SK-N-DZ (cell line): Measurements from ENCODE around the gene NSD2.
"Not testable (repeated sequence)": the region's sequence is repeated elsewhere in the genome, so short reads cannot be mapped to it uniquely, and the experiment has no call there.

ENCODE experiments used
- DNase-seq: peaks from one replicate; pipeline ENCODE4 v3.0.0-alpha.2; 2015; ENCODE audit warnings: low spot score

NSD2 gene

GRCh38 chr4:1984406-1985191 lies 113.4 kb downstream of the NSD2 start:
- no peak for DNase-seq

DNA sequence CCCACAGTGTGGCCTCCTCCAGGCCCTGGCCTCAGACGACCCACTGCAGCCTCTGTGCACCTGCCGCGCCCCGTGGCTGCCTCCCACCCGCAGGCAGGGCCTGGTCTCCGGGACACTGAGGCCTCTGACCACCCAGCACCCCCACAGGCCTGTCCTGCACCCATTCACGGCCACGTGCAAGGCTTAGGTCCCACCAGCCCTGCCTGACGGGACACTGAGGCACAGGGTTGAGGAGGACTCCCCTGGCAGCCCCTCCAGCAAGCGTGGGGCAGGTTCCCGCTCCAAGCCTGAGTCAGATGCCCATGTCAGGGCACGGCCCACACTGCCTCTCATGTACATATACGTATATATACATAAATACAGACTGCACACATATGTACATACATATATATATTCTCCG lies 114.1 kb downstream of the NSD2 start:
- DNase-seq, result no peak

DNA sequence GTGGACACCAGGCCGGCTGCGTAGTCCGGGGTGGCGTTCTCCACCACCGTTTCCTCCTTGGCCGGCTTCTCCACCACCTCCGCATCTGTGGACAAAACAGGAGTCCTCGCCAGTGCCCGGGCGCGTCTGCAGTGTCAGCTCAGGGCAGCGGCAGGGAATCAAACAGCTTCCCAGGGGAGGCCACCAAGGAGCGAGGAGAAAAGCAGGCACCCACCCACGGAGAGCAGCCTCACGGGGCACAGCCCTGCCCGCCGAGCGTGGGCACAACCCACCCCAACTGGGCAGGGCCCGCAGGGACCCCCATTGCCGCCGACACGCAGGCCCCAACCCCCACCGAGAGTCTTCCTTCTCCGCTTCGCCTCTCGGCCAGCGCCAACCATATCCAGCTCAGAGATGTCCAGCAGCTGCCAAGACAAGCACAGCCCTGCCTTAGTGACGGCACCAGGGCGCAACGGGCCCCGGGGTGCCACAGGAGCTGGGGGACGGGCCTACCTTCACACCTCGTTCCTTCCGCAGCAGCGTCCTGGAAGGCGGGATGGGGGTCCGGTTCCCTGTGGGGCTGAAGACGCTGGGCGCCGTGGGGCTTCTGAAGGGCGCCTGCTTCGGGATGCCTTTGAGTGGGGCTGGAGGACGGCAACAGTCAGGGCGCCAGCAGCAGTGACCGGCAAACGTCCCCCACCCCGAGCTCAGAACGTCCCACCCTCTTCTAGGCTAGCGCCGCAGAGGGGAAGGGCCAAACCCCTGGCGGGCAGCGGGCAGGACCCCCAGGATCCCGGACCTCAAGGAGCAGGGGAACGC lies 114.8 kb downstream of the NSD2 start:
- no peak for DNase-seq

GRCh38 chr4:1986578-1987210 lies 115.5 kb downstream of the NSD2 start:
- DNase-seq, result no peak

DNA sequence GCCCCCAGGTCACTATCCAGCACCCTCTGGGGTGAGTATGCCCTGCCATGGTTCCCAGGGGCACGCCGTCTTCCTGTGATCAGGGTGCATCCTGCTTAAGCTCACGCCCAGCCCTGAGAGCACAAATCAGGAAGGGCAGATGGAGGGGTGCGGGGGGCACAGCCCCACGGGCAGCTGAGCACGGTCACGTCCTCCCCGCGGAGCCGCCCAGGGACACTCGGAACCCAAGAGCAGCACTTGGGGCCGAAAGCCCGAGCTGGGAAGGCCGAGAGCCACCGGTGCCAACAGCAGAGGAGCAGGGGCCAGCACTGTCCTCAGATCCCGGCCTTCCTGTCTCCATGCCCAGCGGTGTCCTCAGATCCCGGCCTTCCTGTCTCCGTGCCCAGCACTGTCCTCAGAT lies 116.1 kb downstream of the NSD2 start:
- no peak for DNase-seq

GRCh38 chr4:1987721-1988326 lies 116.6 kb downstream of the NSD2 start:
- DNase-seq, result no peak

DNA sequence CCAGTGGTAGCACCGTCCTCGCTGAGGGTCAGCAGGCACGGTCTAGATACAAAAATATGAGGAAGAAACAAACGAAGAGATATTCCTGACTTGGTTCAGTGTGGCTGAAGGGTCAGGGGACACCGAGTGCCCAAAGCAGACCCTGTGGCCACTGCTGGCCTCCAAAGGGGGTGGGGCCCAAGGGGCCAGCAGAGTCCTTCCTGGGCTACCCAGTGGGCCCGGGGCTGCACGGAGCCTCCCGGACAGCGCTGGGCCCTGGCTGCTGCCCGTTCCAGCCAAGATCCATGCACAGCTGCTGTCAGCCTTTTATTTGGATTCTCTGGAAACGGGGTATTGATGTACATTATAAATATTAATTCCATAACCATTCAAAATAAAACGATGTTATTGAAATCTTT lies 117.1 kb downstream of the NSD2 start:
- no peak for DNase-seq

GRCh38 chr4:1989533-1990347 lies 118.5 kb downstream of the NSD2 start:
- DNase-seq, result no peak

DNA sequence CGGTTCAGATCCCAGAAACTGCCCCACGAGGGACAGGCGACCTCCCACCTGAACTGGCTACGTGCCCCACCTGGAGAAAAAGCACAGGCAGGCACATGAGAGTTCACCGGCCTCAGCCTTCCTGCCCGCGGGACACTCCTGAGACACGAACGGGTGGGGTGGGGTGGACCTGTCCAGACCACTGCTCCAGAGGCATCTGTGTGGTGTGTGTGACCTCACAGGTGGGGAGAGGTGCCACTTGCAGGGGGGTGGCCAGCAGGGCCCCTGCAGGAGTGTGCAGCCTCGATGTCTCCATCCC lies 119.1 kb downstream of the NSD2 start:
- no peak for DNase-seq

DNA sequence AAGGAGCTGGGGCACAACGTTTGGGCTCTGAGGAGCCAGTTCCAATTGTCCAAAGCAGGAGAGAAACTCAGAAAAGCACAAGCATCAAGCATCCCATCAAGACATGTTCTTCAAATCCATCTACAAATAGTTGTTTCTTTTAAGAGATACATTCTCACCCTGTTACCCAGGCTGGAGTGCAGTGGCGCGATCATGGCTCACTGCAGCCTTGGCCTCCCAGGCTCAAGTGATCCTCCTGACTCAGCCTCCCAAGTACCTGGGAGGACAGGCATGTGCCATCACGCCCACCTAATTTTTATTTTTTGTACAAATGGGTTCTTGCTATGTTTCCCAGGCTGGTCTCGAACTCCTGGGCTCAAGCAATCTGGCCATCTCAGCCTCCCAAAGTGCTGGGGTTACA lies 119.5 kb downstream of the NSD2 start:
- DNase-seq, result no peak

DNA sequence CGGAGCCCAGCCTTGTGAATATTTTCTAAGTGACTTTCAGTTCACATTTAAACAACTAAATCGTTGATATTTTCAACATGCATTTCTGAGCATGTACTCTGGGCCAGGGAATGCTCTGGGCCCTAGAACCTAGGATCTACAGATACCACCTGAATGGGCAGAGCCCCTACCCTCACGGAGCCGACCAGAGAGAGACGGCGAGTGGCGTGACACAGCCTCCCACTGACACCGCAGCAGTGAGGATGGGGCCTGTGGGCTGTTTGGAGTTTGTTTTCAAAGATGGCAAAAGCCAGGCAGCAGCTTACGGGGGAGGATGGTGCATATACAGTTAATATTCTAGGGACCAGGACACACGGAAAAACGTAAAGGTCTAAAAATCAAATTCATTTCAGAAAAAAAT lies 119.9 kb downstream of the NSD2 start:
- no peak for DNase-seq

DNA sequence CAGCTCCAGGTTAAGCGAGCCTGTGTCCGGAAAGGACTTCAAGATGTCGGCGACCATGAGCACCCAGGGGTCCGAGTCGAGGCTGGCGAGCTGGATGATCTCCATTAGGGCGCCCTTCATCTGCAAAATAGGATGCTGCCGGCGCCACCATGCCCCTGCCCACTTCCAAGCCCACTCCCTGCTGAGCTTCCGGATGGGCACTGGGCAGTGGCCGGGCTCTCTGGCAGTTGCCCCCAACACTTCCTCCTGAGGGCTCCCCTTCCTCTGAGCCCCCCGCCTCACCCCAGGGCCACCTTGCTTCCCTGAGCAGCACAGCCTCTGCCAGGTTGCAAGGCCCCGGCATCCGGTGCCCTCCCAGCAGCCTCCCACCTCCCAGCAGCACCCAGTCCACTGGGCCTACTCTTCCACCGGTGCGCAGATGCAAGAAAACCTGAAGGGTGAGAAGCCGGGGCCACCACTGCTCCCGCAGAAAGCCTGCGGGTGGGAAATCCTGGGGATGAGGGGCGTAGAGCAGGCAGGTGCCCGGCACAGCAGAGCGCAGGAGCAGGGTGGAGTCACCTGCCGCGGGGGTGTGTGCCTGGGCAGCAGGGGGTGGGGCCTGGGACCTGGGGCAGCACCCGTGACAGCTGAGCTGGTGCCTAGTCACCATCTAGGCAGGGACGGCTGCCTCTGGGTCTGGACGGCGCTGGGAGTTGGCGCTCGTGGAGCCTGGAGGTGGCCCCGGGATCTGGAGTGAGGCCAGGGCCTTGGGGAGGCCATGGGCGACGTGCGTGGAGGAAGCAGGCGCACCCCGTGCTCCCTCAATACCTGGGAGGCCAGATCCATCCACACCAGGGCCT lies 120.6 kb downstream of the NSD2 start:
- DNase-seq, result no peak

DNA sequence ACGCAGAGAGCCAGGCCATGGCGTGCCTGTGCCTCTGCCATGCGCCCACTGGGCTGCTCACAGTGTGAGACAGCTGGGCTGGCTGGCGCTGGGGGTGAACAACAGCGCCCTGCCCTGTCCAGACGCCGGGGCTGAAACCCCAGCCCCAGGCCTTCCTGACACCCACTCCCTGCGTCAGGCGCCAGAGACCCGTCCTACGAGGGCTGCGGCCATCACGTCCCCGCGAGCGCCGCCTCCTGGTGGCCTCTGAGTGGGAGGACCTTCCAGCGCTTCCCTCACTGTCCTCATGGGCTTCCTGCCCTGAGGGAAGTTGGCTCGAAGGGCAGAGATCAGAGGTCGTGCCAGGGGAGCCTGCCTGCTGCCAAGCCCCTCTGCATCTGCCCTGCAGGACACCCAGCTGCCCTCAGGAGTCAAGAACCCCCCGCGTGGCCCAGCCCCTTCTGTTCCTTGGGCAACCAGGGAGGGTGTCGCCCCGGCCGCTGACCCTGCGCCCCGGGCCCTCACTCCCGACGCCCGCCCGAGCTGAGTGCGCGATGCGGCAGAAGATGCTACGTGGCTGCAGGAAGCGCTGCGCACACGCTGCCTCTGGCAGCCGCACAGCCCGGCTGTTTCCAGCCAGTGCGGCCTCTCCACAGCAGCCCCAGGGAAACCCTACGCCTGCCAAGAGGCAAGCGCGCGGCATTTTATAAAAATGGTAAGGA lies 121.4 kb downstream of the NSD2 start:
- no peak for DNase-seq

DNA sequence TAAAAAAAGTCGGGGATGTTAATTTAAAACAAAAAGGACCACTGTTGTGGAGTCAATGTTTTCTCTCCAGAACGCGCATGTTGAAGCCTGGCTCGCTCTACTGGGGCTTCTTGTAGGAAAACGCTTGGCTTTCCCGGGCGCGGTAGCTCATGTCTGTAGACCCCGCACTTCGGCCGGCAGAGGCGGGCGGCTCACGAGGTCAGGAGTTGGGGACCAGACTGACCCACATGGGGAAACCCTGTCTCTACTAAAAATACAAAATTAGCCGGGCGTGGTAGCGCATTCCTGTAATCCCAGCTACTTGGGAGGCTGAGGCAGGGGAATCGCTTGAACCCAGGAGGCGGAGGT lies 122.0 kb downstream of the NSD2 start:
- DNase-seq, result no peak

DNA sequence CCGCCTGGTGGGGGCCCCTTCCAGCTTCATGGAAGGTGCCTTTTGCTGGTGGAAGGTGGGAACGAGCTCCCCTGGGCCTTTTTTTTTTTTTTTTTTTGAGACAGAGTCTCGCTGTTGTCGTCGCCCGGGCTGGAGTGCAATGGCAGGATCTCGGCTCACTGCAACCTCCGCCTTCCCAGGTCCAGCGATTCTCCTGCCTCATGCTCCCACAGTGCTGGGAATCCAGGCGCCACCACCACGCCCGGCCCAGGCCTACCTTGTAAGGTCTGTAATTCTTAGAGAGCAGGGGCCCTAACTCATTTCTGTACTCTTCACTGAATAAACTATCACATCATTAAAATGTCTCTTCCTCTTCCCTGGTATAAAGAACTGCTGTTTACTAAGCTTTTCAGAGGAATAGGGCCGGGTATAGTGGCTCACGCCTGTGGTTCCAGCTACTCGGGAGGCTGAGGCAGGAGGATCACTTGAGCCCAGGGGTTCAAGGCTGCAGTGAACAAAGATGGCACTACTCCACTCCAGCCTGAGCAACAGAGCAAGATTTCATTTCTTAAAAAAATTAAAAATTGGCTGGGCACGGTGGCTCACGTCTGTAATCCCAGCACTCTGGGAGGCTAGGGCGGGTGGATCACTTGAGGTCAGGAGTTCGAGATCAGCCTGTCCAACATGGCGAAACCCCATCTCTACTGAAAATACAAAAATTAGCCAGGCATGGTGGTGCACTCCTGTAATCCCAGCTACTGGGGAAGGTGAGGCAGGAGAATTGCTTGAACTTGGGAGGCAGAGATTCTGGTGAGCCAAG lies 122.7 kb downstream of the NSD2 start:
- DNase-seq, result not testable (repeated sequence)

DNA sequence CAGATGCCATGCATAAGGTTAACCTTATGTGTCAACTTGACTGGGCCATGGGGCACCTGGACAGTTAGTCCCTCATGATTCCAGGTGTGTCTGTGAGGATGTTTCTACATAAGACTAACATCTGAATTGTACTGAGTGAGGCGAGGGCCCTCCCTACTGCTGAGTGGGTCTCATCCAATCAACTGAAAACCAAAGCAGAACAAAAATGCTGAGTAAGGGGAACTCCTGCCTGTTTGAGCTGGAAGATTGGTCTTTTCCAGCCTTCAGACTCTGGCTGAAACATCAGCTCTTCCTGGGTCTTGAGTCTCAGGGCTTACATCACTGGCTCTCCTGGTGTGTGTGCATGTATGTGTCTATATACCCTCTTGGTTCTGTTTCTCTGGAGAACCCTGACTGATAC lies 123.7 kb downstream of the NSD2 start:
- DNase-seq, result no peak

DNA sequence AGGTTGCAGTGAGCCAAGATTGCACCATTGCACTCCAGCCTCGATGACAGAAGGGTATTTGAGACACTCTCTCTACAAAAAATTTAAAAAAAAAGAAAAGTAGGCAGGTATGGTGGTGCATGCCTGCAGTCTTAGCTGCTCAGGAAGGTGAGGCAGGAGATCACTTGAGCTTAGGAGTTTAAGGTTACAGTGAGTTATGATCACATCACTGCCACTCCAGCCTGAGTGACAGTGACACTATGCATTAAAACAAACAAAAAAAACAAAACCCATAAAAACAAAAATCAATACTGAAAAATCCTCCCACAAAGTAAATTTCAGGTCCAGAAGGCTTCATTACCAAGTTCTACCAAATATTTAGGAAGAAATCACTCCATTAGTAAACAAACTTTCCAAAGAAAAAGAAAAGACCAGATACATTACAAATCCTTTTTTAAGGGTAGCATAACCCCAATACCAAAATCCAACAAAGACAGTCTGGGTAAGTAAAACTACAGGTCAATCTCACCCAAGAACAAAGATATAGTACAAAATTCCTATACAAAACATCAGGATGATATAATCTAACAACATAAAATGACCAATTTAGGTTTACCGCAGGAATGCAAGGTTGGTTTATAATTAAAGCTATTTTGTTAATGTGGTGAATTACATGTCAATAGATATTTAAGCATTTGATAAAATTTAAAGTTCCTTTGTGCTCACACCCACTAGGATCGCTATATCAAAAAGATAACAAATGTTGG lies 125.8 kb downstream of the NSD2 start:
- no peak for DNase-seq

- DNase-seq, result no peak
Measured at GRCh38 chr4:1997712-1998111, 126.5 kb downstream of the NSD2 start.

- DNase-seq, result no peak
Measured at GRCh38 chr4:1998296-1998695, 127.1 kb downstream of the NSD2 start.
